Measurements from ENCODE around the gene ARNT2.

DNA sequence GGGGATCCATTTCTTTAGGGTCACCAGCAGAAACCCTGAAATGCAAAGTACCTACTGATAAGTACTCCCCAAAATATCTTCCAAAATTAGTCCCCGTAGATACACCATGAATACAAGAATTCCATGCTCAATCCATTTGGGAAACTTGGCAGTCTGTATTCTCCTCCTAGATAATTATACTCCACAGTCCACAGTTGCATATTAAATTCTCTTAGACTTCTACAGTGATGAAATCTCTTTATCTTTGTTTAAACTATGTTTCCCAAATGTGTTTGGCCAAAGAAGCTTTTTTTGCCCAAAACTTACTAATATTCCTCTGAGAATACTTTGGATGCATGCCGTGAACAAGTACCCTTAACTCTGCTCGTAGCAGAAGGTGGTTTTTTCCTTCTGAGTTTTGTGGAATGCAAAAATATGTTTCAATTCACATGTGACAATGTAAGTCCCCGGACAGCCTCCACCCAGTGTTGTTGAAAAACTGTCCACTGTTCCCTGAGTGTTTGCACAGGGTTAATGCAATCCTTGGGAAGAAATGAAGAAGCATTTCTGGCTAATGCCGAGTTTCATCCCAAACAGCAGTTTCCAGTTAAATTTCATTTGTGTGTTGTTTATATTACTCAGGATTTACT is 126.7 kb downstream of the ARNT2 start:
- no peak for TF ChIP-seq POLR2A (IDR thresholded peaks at IDR 0.05; ENCODE audit: low read length)
- TF ChIP-seq GATA1 (IDR thresholded peaks at IDR 0.05; ENCODE audit: low read depth, low read length), result no peak
